Activated gamma-delta T cell treated with Interleukin-2 at 50 U/mL for 16 hours (primary cell): Measurements from ENCODE around the gene NNAT.
"Not testable (repeated sequence)": the region's sequence is repeated elsewhere in the genome, so short reads cannot be mapped to it uniquely, and the experiment has no call there.

Experiments
- DNase-seq: peaks from one replicate; pipeline ENCODE4 v3.0.0-alpha.2; 2020

NNAT gene

DNA sequence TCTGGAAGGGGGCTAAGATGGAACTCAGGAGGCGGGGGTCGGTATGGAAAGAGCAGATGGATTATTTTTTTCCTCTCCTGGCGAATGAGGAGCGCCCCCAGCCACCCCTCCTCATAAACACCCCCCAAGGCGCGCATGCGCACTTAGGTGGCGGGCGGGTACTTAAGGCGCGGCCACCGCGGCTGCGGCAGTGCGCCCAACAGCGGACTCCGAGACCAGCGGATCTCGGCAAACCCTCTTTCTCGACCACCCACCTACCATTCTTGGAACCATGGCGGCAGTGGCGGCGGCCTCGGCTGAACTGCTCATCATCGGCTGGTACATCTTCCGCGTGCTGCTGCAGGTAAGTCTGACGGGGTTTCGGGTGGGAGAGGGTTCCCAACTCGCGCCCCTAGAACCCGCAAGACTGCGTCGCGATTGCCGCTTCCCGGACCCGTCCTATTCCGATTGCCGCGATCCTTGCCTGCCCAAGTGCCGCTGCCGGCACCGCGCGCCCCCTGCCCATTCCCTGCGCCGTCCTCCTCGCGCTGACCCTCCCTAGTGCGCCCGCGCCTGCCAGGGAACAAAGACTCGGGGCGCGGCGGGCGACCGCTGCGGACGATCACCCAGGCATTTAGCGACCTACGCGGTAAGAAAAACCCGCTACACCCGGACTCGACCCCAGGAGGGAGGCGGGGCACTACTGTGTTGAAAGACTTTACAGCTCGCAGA, at the start of gene NNAT:
Gene NNAT, plus strand, starts transcription at position 190 of the 711 bp plus-strand sequence. Its CDS starts 82 bp downstream, at position 272.
- DNase-seq: no peak

- DNase-seq: no peak
These were observed 49.3 kb upstream of the NNAT start for GRCh38 chr20:37471741-37472235.

DNA sequence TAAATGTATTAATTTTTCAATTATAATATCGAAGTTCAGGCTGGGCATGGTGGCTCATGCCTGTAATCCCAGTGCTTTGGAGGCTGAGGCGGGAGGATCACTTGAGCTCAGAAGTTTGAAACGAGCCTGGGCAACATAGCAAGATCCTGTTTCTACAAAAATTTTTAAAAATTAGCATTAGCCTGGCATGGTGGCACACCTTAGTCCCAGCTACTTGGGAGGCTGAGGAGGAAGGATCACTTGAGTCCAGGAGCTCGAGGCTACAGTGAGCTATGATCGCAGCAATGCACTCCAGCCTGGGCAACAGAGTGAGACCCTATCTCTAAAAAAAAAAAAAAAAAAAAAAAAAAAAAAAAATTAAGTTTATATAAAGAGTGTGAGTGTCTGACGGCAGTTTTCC, 48.6 kb upstream of the NNAT start:
- DNase-seq: not testable (repeated sequence)

GRCh38 chr20:37473249-37474000, 47.6 kb upstream of the NNAT start:
- no peak for DNase-seq

- DNase-seq: no peak
These were observed 46.7 kb upstream of the NNAT start for GRCh38 chr20:37474386-37474785.

GRCh38 chr20:37475252-37475651, 45.8 kb upstream of the NNAT start:
- no peak for DNase-seq

DNA sequence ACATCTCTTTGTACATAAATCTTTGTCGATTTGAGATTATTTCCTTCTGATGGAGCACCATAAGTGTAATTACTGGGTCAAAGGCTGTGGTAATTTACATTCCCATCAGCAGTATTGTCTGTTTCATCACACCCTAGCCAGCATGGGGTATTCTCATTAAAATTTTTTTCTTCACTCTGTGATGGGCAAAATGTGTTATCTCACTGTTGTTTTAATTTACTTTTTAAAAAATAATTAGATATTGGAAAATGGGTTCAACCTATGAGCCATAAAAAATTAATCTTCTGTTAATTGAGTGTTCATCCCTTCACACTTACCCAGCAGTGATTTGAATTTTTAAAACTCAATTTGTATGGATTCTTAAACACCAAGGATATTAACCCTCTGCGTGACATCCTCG, 44.0 kb upstream of the NNAT start:
- DNase-seq: no peak

GRCh38 chr20:37479266-37479665, 41.8 kb upstream of the NNAT start:
- DNase-seq: no peak

GRCh38 chr20:37479925-37480691, 40.9 kb upstream of the NNAT start:
- no peak for DNase-seq

- no peak for DNase-seq
These were observed 40.1 kb upstream of the NNAT start for GRCh38 chr20:37480919-37481318.

GRCh38 chr20:37481610-37482009, 39.4 kb upstream of the NNAT start:
- DNase-seq: no peak

DNA sequence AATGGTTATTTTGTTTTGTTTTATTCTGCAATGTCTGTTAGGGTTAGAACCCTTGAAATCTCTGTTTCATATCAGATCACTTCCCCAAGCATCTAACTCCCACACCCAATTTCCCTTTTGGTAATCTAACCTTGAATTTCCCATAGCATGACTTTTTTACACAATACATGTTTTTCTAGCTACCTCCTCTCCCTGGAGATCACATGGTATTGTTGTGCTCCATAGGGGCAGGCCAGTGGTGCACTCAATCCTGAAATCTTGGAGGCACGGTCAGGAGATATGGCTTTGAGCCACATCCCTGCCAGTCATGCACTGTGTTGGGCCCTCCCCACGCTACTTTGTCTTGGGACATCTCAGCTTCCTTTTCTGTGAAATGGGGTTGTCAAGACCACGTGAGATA, 36.7 kb upstream of the NNAT start:
- DNase-seq: no peak

GRCh38 chr20:37486209-37486608, 34.8 kb upstream of the NNAT start:
- not testable (repeated sequence) for DNase-seq

- no peak for DNase-seq
These were observed 30.2 kb upstream of the NNAT start for GRCh38 chr20:37490663-37491350.

GRCh38 chr20:37492096-37492625, 28.9 kb upstream of the NNAT start:
- DNase-seq: no peak

- DNase-seq: no peak
These were observed 28.1 kb upstream of the NNAT start for GRCh38 chr20:37492945-37493344.

DNA sequence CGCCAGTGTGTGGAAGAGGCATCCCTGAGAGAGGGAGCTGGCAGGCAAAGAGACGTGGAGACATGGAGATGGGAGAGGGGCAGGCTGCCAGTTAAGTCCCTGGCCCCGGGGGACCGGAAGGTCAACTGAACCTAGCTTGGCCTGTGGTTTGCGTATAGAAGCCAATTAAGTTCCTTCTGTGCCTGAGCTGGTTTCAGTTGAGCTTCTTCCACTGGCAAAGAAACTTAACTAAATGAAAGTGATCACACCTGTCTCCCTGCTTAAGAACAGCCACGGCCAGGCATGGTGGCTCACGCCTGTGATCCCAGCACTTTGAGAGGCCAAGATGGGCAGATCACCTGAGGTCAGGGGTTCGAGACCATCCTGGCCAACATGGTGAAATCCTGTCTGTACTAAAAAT, 26.7 kb upstream of the NNAT start:
- no peak for DNase-seq

DNA sequence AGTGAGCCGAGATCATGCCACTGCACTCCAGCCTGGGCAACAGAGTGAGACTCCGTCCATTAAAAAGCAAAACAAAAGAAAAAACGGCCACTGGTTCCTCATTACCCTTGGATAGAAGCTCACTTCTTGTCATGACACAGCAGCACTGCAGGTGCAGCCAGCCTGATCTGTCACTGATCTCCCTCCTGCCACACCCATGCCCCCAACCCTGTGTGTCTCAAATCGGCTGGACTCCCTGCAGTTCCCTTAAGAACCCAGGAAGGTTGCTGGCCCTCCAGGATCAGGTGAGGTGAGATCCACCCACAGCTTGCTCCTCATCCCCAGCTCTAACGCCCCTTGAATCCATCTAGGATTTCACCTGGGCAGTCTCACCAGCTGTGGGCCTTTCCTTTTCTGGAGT, 26.3 kb upstream of the NNAT start:
- no peak for DNase-seq

DNA sequence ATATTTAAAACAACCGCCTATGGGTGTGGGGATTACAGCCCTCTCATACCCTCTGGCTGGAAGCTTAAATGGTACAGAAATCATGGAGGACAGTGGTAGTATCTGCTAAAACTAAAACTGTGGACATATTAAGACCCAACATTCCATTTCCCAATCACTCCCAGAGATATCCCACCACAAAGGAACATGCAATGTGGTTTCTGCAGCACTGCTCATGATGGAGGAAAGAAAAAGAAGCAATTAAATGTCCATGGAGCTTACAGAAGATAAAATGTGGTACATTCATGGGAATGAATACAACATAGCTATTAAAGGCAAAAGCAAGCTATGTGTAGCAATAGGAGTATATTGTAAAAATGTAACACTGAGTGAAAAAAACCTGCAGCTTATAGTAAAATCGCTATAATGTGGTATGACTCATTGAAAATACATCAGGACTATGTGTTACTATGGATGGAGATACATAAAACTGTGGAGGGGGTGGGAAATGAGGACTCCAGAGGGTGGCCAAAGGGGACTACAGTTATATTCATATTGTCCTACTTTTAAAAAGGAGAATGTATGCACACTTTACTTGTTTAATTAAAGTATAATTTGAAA, 22.9 kb upstream of the NNAT start:
- no peak for DNase-seq

GRCh38 chr20:37500311-37500710, 20.7 kb upstream of the NNAT start:
- no peak for DNase-seq

DNA sequence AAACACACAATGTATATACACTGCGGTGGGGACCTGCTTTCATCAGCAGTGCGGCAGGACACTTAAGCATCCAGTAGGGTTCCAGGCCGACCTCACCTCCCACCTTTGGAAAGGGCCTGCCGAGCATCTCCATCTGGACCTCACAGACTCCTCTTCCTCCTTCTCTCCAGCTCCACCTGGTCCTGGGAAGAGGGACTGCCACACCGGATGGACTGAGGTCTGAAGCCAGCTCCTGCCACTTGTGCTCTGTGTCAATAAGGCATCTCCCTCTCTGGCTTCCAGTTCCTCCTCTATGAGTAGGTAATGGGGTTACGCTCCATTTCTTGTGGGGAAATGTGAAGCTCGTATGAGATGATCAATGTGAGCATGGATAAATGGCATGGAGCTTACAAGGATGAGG, 19.1 kb upstream of the NNAT start:
- no peak for DNase-seq

DNA sequence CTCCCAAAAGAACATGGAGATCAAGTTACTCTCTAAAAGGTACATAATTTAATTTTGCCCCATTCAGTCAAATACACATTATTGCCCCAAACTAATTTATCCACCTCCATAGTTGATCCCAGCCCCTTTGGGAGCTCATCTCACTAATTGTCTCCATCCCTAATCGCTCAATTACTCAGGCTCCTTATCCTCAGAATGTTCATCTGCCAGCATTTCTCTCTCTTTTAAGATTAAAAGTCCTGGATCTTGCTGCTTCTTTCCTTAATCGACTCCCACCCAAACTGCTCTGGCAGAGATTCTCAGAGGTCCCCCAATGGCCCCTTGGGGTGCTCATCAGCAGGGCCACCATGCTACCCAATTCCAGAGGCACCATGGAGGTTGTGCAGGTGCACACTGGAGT, 18.4 kb upstream of the NNAT start:
- no peak for DNase-seq
